H1 (cell line): ENCODE data around the gene PCDH9. TPM values are rescaled to one million over a fixed set of nuclear protein-coding genes. Genes with fewer than 3 reads are reported as not detected.

Experiments
- CTCF ChIA-PET: fragments of 300-600 bp; sonication (Branson Sonifier 250); formaldehyde crosslinking; loops from one replicate; lab custom pipeline; 2021; ENCODE audit not compliant: partially characterized antibody; lab: Charles Lee
- POLR2A ChIA-PET: fragments of 300-600 bp; sonication (Branson Sonifier 250); formaldehyde crosslinking; loops from one replicate; lab custom pipeline; 2021; ENCODE audit warnings: inconsistent platforms; ENCODE audit not compliant: partially characterized antibody; lab: Charles Lee
- DNase-seq, 2 experiments: peaks; one replicate each; pipeline versions ENCODE4 v3.0.0 to v3.0.0-alpha.2; 2010 to 2022; ENCODE audit warnings: low spot score in 2 of 2, low read depth in 1 of 2, mixed read lengths in 1 of 2
- FAIRE-seq: peaks from 2 replicates; lab custom pipeline; 2011; peaks lifted over from hg19 to GRCh38; lab: Jason Lieb, UNC
- H2AFZ ChIP-seq: 2 replicates; pipeline ENCODE4 v1.8.1; 2012; ENCODE audit warnings: low read length, inconsistent platforms
- H2AK5ac ChIP-seq: 2 replicates; pipeline ENCODE4 v1.6.1; 2013; ENCODE audit warnings: low read depth, low read length
- H2BK120ac ChIP-seq: replicated peaks from 2 replicates; pipeline ENCODE3; 2013; ENCODE audit warnings: low read depth, low read length, inconsistent platforms
- H2BK12ac ChIP-seq: 2 replicates; pipeline ENCODE4 v1.6.1; 2013; ENCODE audit warnings: low read depth, low read length
- H2BK15ac ChIP-seq: 2 replicates; pipeline ENCODE4 v1.6.1; 2013; ENCODE audit warnings: low read length
- H2BK20ac ChIP-seq: 2 replicates; pipeline ENCODE4 v1.6.1; 2013; ENCODE audit warnings: low read length
- H2BK5ac ChIP-seq: 2 replicates; pipeline ENCODE4 v1.6.1; 2013; ENCODE audit warnings: low read depth, low read length
- H3K14ac ChIP-seq: 2 replicates; pipeline ENCODE4 v1.6.1; 2013; ENCODE audit warnings: inconsistent platforms; ENCODE audit not compliant: insufficient read length
- H3K18ac ChIP-seq: 2 replicates; pipeline ENCODE4 v1.6.1; 2013; ENCODE audit warnings: low read length; ENCODE audit errors: extremely low read depth
- H3K23ac ChIP-seq: 2 replicates; pipeline ENCODE4 v1.6.1; 2013; ENCODE audit warnings: inconsistent platforms; ENCODE audit not compliant: insufficient read length
- H3K23me2 ChIP-seq: 2 replicates; pipeline ENCODE4 v1.6.1; 2013; ENCODE audit warnings: low read depth, low read length
- H3K27ac ChIP-seq: 2 replicates; pipeline ENCODE4 v1.6.1; 2011; ENCODE audit warnings: low read depth, low read length, inconsistent platforms
- H3K27me3 ChIP-seq, 4 experiments: replicated peaks in 1 of 4; 1 replicate in 1 of 4; 2 replicates in 3 of 4; pipeline versions ENCODE4 v1.6.1 to v1.8.1; 2011 to 2013; ENCODE audit warnings: low read length in 3 of 4, mild to moderate bottlenecking in 3 of 4, inconsistent platforms in 2 of 4, mixed read lengths in 2 of 4, moderate library complexity in 1 of 4; ENCODE audit not compliant: control insufficient read depth in 3 of 4, insufficient read depth in 3 of 4; ENCODE audit errors: extremely low read depth in 1 of 4
- H3K36me3 ChIP-seq, 4 experiments: 2 replicates each; pipeline versions ENCODE4 v1.6.1 to v1.8.1; 2011 to 2013; ENCODE audit warnings: mild to moderate bottlenecking in 4 of 4, low read length in 3 of 4, moderate library complexity in 2 of 4, control low read depth in 1 of 4, inconsistent platforms in 1 of 4; ENCODE audit not compliant: insufficient read depth in 4 of 4, control insufficient read depth in 2 of 4
- H3K4ac ChIP-seq: replicated peaks from 2 replicates; pipeline ENCODE3; 2013; ENCODE audit warnings: low read length, low read depth, mixed read lengths, inconsistent platforms; ENCODE audit not compliant: insufficient read length
- H3K4me1 ChIP-seq, 4 experiments: replicated peaks in 1 of 4; 1 replicate in 1 of 4; 2 replicates in 3 of 4; pipeline versions ENCODE4 v1.6.1 to v1.8.1; 2011 to 2013; ENCODE audit warnings: low read length in 3 of 4, inconsistent platforms in 2 of 4, mixed read lengths in 1 of 4; ENCODE audit not compliant: insufficient read depth in 4 of 4, control insufficient read depth in 3 of 4
- H3K4me2 ChIP-seq, 2 experiments: 2 replicates each; pipeline versions ENCODE4 v1.6.1 to v1.8.1; 2011 to 2013; ENCODE audit warnings: low read depth in 2 of 2, low read length in 2 of 2, control low read depth in 1 of 2, inconsistent platforms in 1 of 2, mild to moderate bottlenecking in 1 of 2; ENCODE audit not compliant: insufficient read depth in 1 of 2
- H3K4me3 ChIP-seq, 4 experiments: fragments of 200-600, 300-600 bp in 1 of 4; sonication (generic), shearing (Covaris generic), sonication (Bioruptor Twin) in 1 of 4; 2 replicates each; pipeline versions ENCODE4 v1.5.1 to v1.8.1; 2011 to 2016; ENCODE audit warnings: low read length in 4 of 4, low read depth in 3 of 4, control low read depth in 2 of 4, inconsistent platforms in 2 of 4, mild to moderate bottlenecking in 2 of 4, mixed read lengths in 1 of 4, moderate library complexity in 1 of 4; ENCODE audit not compliant: insufficient read depth in 2 of 4; ENCODE audit errors: extremely low read depth in 1 of 4
- H3K56ac ChIP-seq: replicated peaks from 2 replicates; pipeline ENCODE3; 2013; ENCODE audit warnings: low read depth, mild to moderate bottlenecking, mixed read lengths, low read length, inconsistent platforms; ENCODE audit not compliant: insufficient read length
- H3K79me1 ChIP-seq: 2 replicates; pipeline ENCODE4 v1.6.1; 2013; ENCODE audit warnings: low read depth, low read length, control low read depth
- H3K79me2 ChIP-seq, 2 experiments: 2 replicates each; pipeline versions ENCODE4 v1.6.1 to v1.8.1; 2012 to 2013; ENCODE audit warnings: low read length in 2 of 2, mild to moderate bottlenecking in 2 of 2, inconsistent platforms in 1 of 2; ENCODE audit not compliant: insufficient read depth in 2 of 2, control insufficient read depth in 1 of 2
- H3K9ac ChIP-seq, 4 experiments: replicated peaks in 1 of 4; 1 replicate in 1 of 4; 2 replicates in 3 of 4; pipeline versions ENCODE4 v1.6.1 to v1.8.1; 2011 to 2013; ENCODE audit warnings: low read depth in 3 of 4, low read length in 3 of 4, control low read depth in 2 of 4, mild to moderate bottlenecking in 2 of 4, moderate library complexity in 2 of 4, inconsistent platforms in 1 of 4; ENCODE audit errors: extremely low read depth in 1 of 4
- H3K9me3 ChIP-seq, 2 experiments: 2 replicates each; pipeline versions ENCODE4 v1.6.1 to v1.8.1; 2012 to 2013; ENCODE audit warnings: mild to moderate bottlenecking in 2 of 2, moderate library complexity in 2 of 2, control low read depth in 1 of 2, inconsistent platforms in 1 of 2, low read depth in 1 of 2, low read length in 1 of 2, mixed read lengths in 1 of 2; ENCODE audit not compliant: insufficient read depth in 2 of 2
- H4K20me1 ChIP-seq, 2 experiments: replicated peaks in 1 of 2; 2 replicates each; pipeline versions ENCODE3 to v1.8.1; 2011 to 2013; ENCODE audit warnings: inconsistent platforms in 2 of 2, low read length in 2 of 2, mild to moderate bottlenecking in 1 of 2; ENCODE audit not compliant: insufficient read depth in 2 of 2, control insufficient read depth in 1 of 2
- H4K5ac ChIP-seq: 2 replicates; pipeline ENCODE4 v1.6.1; 2013; ENCODE audit warnings: low read length, low read depth, mixed read lengths, inconsistent platforms; ENCODE audit not compliant: insufficient read length
- H4K8ac ChIP-seq: 2 replicates; pipeline ENCODE4 v1.8.0; 2013; ENCODE audit warnings: mild to moderate bottlenecking, moderate library complexity, low read length, inconsistent platforms; ENCODE audit not compliant: insufficient read depth; ENCODE audit errors: extremely low read depth
- H4K91ac ChIP-seq: replicated peaks from 2 replicates; pipeline ENCODE3; 2013; ENCODE audit warnings: low read length, mixed read lengths, inconsistent platforms; ENCODE audit not compliant: insufficient read length
- ATF2 ChIP-seq: IDR thresholded peaks from 2 replicates; pipeline ENCODE4 v1.6.1; 2012; ENCODE audit warnings: low read length, inconsistent platforms
- CBX5 ChIP-seq: fragments of 300-800, 300-1000 bp; sonication (generic); IDR thresholded peaks from 2 replicates; pipeline ENCODE4 v1.7.1; 2016; ENCODE audit warnings: antibody characterized with exemption, low read length, low read depth
- E2F6 ChIP-seq: IDR thresholded peaks from 2 replicates; pipeline ENCODE4 v1.6.1; 2012; ENCODE audit warnings: inconsistent platforms
- JUN ChIP-seq: IDR thresholded peaks from 2 replicates; pipeline ENCODE4 v1.6.1; 2011; ENCODE audit warnings: low read depth, mild to moderate bottlenecking, improper control_type of control experiment, low read length
- KDM4A ChIP-seq: IDR thresholded peaks from one replicate; pipeline ENCODE4 v1.7.1; 2012; ENCODE audit warnings: low read depth, mild to moderate bottlenecking, moderate library complexity, low read length, inconsistent platforms; ENCODE audit not compliant: severe bottlenecking
- KDM5A ChIP-seq: fragments of 200-600 bp; IDR thresholded peaks from 2 replicates; pipeline ENCODE4 v1.7.1; 2012; ENCODE audit warnings: mild to moderate bottlenecking, low read length, inconsistent platforms, mixed read lengths
- NANOG ChIP-seq: IDR thresholded peaks from 2 replicates; pipeline ENCODE4 v1.6.1; 2011; ENCODE audit warnings: low read length, low read depth, mild to moderate bottlenecking, inconsistent platforms; ENCODE audit not compliant: insufficient read depth, poor library complexity, severe bottlenecking
- PHF8 ChIP-seq: fragments of 200-600 bp; sonication (generic); conservative IDR thresholded peaks from 2 replicates; pipeline ENCODE4 v1.7.1; 2012; ENCODE audit warnings: low read depth, mild to moderate bottlenecking, inconsistent platforms, low read length, moderate library complexity
- RAD21 ChIP-seq, 2 experiments: IDR thresholded peaks in 1 of 2; conservative IDR thresholded peaks in 1 of 2; 2 replicates each; pipeline ENCODE4 v1.6.1; 2011; ENCODE audit warnings: low read depth in 2 of 2, low read length in 2 of 2, improper control_type of control experiment in 1 of 2, inconsistent platforms in 1 of 2, mild to moderate bottlenecking in 1 of 2, moderate library complexity in 1 of 2
- SIX5 ChIP-seq: IDR thresholded peaks from 2 replicates; pipeline ENCODE4 v1.6.1; 2011; ENCODE audit warnings: mild to moderate bottlenecking, low read depth, low read length
- TBP ChIP-seq: IDR thresholded peaks from 2 replicates; pipeline ENCODE4 v1.6.1; 2011; ENCODE audit warnings: low read depth, low read length, improper control_type of control experiment
- ZNF274 ChIP-seq: IDR thresholded peaks from 2 replicates; pipeline ENCODE4 v1.7.0; 2012; ENCODE audit warnings: low read length, borderline replicate concordance; ENCODE audit errors: extremely low read depth
- polyA plus RNA-seq, 7 experiments: library from polyadenylated mRNA; depleted of rRNA in 3 of 7; stranded (reverse) in 5 of 7; unstranded in 2 of 7; fragments of >200 nt in 5 of 7; fragments of 200-250 nt in 2 of 7; gene quantifications; 1 replicate in 5 of 7; 2 replicates in 1 of 7; 4 replicates in 1 of 7; pipeline versions ENCODE4 v1.2.1 to v1.2.3, GENCODE V29; 2011 to 2013; ENCODE audit warnings: missing spikeins in 2 of 7, mixed read lengths in 2 of 7
- total RNA-seq: library from RNA; stranded (reverse); fragmentation: NEBNext Ultra II Directional; extraction: Animal tissue kit (Norgen Biotek cat#: 25700); gene quantifications from 2 replicates; pipeline ENCODE4 v1.2.1, GENCODE V29; 2021

The PCDH9 gene
- total and polyA plus RNA-seq, 2 of the 8 experiments (the other 6 are each of a cell fraction or from before 2014, with no cell fraction given) = 0.12 to 0.60 TPM

- no peak overlapping the region for H2AK5ac ChIP-seq
- no peak overlapping the region for H2AFZ ChIP-seq
- POLR2A ChIA-PET = no interaction called here
- H3K23ac ChIP-seq = no peak overlapping the region
- no peak overlapping the region for H3K4me3 ChIP-seq
- TF ChIP-seq E2F6 = no peak
- no peak for TF ChIP-seq JUN
- no peak for TF ChIP-seq CBX5
- TF ChIP-seq KDM5A = no peak
- no peak for TF ChIP-seq PHF8
- TF ChIP-seq RAD21 (IDR thresholded peaks at IDR 0.05 in 1 of 2, conservative IDR thresholded peaks at IDR 0.05 in 1 of 2; ENCODE audit: low read depth in 2 of 2, low read length in 2 of 2) = no peak
- TF ChIP-seq TBP = no peak
- TF ChIP-seq KDM4A = no peak
- TF ChIP-seq SIX5 = no peak
- no peak for TF ChIP-seq ZNF274
- no peak for TF ChIP-seq ATF2
- no peak for TF ChIP-seq NANOG
- H3K56ac ChIP-seq = no peak overlapping the region
- H3K9ac ChIP-seq = no peak overlapping the region
- H2BK5ac ChIP-seq = no peak overlapping the region
- no peaks in the 10 kb centered on the region for H3K23me2 ChIP-seq
- H3K4ac ChIP-seq = no peak overlapping the region
- H4K20me1 ChIP-seq = no peaks in the 10 kb centered on the region
- H3K4me1 ChIP-seq = no peaks in the 10 kb centered on the region
- H4K5ac ChIP-seq = no peak overlapping the region
- H2BK12ac ChIP-seq = no peak overlapping the region
- peaks cover 0 to 3% of the 10 kb centered on the region in 2 experiments; a peak in 1 of 4 replicates for H3K9me3 ChIP-seq
- FAIRE-seq (no peak), DNase-seq (no peak)
- H3K27me3 ChIP-seq = no peaks in the 10 kb centered on the region
- no peak overlapping the region for H3K4me2 ChIP-seq
- H3K18ac ChIP-seq = no peak overlapping the region
- no peaks in the 10 kb centered on the region for H3K79me2 ChIP-seq
- H3K36me3 ChIP-seq = no peaks in the 10 kb centered on the region
- H2BK15ac ChIP-seq = no peak overlapping the region
- no peak overlapping the region for H4K8ac ChIP-seq
- CTCF ChIA-PET = no interaction called here
- H2BK20ac ChIP-seq = no peak overlapping the region
- no peak overlapping the region for H3K14ac ChIP-seq
- no peaks in the 10 kb centered on the region for H3K79me1 ChIP-seq
- H3K27ac ChIP-seq = no peak overlapping the region
- no peak overlapping the region for H4K91ac ChIP-seq
- no peak overlapping the region for H2BK120ac ChIP-seq
Observed at GRCh38 chr13:66301482-66301881, 928.7 kb downstream of the PCDH9 start.
